GM19395 (cell line): Measurements from ENCODE around the gene SPATC1L.
"Not testable (repeated sequence)": the region's sequence is repeated elsewhere in the genome, so short reads cannot be mapped to it uniquely, and the experiment has no call there.

Experiments
- ATAC-seq: cut with Tn5 transposase; IDR thresholded peaks from one replicate; pipeline ENCODE4 v1.9.1; 2021; ENCODE audit warnings: mild to moderate bottlenecking, moderate library complexity; ENCODE audit not compliant: unreplicated experiment

Gene SPATC1L

DNA sequence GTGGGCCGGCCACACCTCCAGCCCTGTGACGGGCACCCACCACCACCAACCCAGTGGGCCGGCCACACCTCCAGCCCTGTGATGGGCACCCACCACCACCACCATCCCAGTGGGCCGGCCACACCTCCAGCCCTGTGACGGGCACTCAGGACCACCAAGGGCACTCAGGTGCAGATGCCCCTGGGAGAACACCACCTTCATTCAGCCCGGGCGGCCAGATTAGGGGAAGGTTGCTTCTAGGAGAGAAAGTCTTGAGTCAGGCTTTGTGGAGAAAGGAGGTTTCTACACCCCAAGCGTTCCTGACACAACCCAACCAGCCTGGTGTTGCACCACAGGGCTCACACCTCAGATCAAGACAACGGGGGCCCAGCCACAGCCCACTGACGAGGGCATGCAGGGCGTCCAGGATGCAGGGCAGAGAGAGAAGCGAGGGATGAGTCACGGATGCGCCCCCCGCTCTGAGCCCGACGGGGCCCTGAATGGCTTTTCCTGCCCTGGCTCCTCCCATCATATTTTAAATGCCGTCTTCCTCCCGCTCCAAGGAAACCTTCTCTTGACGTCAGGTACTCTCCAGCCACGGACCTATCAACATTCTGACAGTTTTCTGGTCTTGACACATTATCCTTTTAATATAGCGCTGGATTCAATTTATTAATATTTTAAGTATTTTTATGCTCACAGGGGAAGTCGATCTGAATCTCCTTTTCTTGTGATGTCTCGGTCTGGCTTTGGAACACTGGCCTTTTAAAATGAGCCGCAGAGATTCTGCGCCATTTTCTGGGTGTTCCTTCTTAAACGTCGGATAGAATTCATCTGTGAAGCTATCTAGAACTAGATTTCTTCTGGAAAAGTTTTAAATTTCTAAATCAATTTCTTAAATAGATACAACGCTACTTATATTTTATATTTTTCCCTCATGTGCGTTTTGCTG is 631 bp upstream of the SPATC1L start:
- no peak for ATAC-seq

GRCh38 chr21:46183337-46183909 is 836 bp downstream of the SPATC1L start:
- not testable (repeated sequence) for ATAC-seq

DNA sequence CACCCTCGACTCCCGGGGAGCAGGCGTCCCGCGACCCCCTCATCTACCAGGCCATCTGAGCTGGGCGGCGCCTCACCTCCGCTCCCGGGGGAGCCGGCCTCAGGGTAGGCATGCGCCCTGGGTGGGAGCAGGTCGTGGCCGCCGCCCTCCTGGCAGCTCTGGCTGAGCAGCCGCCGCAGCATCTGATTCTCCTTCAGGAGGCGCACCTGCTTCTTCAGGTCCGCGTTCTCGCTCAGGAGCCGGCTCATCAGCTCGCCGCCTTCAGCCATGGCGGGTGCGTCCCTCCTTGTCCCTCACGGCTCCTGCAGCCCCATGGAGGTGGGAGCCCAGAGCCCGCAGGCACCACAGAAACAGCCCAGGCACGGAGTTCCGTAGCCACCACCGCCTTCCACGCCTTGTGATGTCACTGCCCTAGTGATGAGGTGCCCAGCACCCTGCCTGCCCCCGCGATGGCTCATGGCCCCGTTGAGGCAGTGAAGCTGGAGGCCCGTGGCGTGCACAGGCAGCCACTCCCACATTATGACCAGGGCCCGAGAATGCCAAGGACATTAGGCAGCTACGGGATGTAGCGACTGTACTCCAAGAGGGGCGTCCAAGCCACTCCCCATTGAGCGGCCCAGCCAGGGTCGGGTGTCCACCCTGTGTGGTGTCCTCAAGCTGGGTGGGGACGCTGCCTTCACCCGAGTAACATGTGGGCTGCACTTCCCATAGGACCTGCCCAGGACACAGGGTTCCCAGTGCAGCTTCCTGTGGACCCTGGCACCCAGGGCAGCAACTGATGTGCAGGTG is 1.5 kb downstream of the SPATC1L start:
- ATAC-seq, result no peak

DNA sequence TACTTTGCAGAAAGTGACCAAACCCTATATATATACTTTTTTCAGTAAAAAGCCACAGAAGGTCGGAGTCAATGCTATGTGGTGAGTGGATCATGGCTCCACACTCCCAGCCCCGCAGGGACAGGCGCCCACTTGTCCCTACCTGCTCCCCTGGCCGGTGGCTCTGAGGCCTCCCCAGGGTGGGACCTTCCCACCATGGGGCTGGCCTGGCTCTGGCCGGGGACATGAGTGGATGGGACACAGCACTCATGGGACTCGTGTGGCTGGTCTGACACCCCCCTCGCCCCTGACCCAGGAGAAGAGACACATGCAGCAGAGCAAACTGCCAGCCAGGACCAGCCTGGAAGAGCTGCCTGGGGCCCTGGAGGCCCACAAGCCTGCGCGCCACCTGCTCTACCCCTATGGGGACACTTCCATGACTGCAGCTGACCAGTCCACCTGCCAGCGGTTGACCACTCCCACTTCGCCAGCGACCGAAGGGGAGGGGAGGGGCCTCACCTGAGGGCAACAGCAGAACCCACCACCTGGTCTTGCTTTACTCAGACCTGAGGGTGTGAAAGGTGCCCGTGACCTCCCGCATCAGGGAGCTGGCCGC is 2.2 kb downstream of the SPATC1L start:
- no peak for ATAC-seq

DNA sequence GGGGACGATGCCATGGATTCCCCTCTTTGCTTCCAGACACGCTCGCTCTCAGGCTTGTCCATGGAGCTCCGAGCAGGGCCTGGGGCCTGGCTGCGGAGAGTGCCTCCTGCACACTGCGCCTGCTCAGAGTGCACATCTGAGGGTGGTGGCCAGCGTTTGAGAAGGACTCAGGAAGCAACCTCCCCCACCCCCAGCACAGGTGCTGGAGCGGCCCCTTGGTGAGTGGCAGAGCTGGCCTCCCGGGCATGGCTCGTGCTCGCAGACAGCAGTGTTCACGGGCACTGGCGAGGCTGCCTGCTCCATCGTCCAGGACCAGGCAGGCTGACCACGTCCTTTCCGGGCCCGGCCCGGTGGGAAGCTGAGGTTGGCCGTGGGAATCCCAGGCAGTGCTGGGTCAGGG is 2.8 kb downstream of the SPATC1L start:
- ATAC-seq, result no peak

DNA sequence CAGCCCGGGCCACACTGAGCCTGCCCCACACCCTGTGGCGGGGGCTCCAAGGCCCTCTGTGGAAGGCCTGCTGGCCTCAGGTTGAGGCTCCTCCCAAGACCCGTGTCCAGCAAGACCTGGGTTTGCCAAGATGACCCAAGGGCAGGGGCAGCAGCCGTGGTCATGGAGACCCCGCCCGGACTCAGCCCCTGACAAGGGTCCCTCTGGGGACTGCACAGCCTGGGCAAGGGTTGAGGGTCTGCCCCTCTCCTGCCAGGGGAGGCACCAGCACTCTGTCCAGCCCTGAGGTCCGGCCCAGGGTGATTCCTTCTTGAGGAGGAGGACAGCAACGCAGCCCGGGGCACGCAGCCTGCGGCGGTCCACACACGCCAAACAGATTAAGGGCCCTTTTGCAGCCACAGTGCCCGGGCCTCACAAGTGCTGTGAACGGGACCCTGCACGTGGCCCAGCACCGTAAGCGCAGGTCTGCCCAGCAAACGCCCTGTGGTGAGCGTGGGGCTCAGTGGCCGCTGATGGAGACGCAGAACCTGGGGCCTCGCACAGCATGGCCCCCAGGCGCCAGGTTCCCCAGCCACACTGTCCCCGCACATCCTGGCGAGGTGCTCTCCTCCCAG is 3.4 kb downstream of the SPATC1L start:
- no peak for ATAC-seq

GRCh38 chr21:46180079-46180722 is 4.1 kb downstream of the SPATC1L start:
- ATAC-seq, result no peak

DNA sequence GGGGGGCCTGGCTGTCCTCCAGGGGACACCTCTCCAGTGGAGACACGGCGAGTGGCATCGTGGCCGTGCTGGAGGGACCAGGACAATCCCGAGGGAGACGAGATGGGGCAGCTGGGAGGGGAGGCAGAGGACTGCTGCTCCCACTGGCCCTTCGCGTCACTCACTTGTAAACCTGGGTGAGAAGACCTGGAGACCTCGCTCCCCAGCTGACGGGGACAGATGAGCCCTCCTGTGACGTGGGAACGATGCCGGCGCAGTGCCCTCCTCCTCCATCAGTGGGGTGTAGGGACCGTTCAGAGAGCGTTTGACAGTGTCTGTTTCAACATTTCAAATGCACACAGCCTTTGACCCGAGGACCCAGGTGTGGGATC is 4.6 kb downstream of the SPATC1L start:
- no peak for ATAC-seq

DNA sequence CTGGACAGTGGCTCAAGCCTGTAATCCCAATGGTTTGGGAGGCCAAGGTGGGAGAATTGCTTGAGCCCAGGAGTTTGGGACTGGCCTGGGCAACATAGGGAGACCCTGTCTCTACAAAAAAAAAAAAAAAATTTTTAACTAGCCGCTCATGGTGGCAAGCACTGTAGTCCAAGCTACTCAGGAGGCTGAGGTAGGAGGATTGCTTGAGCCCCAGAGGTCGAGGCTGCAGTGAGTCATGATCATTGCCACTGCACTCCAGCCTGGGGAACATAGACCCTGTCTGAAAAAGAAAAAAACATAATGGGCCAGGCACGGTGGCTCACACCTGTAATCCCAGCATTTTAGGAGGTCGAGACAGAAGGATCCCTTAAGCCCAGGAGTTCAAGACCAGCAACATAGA is 5.3 kb downstream of the SPATC1L start:
- no peak for ATAC-seq

DNA sequence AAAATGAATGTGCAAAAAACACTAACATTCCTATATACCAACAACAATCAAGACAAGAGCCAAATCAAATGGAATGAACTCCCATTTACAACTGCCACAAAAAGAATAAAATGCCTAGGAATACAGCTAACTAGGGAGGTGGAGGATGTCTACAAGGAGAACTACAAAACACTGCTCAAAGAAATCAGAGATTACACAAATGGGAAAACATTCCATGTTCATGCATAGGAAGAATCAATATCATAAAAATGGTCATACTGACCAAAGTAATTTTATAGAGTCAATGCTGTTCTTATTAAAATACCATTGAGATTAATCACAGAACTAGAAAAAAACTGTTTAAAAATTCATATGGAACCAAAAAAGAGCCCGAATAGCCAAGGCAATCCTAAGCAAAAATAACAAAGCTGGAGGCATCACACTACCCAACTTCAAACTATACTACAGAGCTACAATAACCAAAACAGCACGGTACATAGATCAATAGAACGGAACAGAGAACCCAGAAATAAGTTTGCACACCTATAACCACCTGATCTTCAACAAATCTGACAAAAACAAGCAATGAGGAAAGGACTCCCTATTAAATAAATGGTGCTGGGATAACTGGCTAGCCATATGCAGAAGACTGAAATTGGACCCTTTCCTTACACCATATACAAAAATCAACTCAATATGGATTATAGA is 7.7 kb downstream of the SPATC1L start:
- ATAC-seq, result not testable (repeated sequence)

GRCh38 chr21:46173573-46173972 is 10.7 kb downstream of the SPATC1L start:
- no peak for ATAC-seq

GRCh38 chr21:46172863-46173528 is 11.3 kb downstream of the SPATC1L start:
- ATAC-seq, result no peak

DNA sequence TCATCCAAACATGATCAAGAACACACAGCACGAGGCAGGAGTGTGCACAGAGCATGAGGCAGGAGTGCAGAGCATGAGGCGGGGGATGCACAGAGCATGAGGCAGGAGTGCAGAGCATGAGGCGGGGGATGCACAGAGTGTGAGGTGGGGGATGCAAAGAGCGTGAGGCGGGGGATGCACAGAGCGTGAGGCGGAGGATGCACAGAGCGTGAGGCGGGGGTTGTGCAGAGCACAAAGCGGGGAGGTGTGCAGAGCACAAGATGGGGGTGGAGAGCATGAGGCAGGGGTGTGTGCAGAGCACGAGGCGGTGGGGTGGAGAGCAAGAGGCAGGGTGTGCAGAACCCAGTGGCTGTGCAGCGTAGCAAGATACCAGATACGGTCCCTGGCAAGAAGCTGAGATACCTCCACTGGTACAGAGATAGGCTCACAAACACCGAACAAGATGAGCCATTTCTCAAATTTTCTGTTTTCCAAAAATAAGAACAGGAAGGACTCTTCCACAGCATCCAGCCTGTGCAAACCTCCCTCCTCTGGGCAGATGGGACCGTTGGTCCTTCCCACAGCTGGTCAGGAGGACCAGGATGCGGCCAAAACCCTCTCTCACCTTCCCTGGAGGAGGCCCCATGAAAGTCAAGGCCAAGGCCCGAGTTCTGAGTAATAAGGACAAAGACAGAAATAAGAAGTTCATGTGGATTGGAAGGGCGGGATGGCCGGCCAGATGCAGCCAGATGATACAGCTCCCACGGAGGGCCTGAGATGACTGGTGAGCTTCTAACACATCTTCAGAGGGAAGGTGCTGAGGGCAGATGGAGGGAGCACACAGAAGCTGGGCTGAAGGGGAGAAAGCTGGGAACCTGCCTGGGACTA is 12.0 kb downstream of the SPATC1L start:
- ATAC-seq, result no peak

GRCh38 chr21:46171585-46171984 is 12.7 kb downstream of the SPATC1L start:
- no peak for ATAC-seq

GRCh38 chr21:46170436-46171193 is 13.6 kb downstream of the SPATC1L start:
- ATAC-seq, result not testable (repeated sequence)

DNA sequence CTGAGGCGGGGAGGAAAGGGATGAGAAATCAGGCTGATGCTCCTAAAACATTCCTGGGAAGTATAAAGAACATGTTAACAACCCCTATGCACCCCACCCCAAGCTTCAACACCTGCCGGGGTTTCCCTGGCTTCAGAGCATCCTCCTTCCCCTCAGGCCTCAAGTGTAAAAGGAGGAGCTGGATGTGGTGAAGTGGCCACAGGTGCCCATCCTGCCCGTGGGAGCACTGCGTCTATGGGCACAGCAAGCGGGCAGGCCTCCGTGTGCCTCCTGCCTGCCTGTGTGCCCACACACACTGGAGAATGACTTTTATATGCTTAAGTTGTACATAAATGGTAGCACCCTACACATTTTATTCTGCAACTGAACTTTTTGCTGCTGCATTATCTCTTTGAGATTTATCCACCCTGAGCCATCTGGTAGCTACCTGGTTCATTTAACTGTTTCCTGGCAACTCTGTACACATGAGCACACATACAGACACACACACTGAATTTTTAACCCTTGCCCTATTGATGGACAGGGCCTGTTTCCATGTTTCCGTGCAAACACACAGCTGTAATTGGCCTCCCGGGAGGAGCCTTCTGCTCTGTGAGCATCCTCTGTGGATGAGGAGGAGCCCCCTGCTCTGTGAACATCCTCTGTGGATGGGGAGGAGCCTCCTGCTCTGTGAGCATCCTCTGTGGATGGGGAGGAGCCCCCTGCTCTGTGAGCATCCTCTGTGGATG is 15.4 kb downstream of the SPATC1L start:
- no peak for ATAC-seq

DNA sequence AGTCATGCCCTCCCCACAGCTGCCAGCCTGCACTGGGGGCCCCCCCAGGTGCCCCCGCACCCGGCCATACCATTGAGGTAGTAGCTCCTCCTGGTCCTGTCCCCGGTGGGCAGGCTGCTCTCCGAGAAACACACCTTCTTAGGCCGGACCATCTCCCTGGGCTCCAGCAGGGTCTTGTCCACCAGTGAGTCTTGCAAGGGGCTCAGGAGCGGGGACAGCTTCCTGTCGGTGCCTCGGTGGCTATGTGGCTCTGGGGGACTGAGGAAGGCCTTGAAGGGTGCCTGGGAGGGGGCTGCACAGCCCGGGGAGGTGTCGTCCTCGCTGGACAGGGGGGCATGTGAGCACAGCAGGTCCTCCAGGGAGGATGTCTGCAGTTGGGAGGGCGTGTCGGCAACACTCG is 16.0 kb downstream of the SPATC1L start:
- no peak for ATAC-seq
